HG02884 (cell line): ENCODE data around the gene ATE1.
"Not testable (repeated sequence)": the region's sequence is repeated elsewhere in the genome, so short reads cannot be mapped to it uniquely, and the experiment has no call there.

ENCODE experiments used
- ATAC-seq: cut with Tn5 transposase; IDR thresholded peaks from one replicate; pipeline ENCODE4 v1.9.1; 2021; ENCODE audit warnings: mild to moderate bottlenecking, moderate library complexity; ENCODE audit not compliant: unreplicated experiment

The ATE1 gene

DNA sequence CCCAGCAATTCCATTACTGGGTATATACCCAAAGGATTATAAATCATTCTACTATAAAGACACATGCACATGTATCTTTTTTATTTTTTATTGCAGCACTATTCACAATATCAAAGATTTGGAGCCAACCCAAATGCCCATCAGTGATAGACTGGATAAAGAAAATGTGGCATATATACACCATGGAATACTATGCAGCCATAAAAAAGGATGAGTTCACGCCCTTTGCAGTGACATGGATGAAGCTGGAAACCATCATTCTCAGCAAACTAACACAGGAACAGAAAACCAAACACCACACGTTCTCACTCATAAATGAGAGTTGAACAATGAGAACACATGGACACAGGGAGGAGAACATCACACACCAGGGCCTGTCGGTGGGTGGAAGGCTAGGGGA is 228.1 kb downstream of the ATE1 start:
- ATAC-seq, result not testable (repeated sequence)

- no peak for ATAC-seq
Measured at GRCh38 chr10:121698902-121699301, 228.9 kb downstream of the ATE1 start.

GRCh38 chr10:121698336-121698735 is 229.5 kb downstream of the ATE1 start:
- no peak for ATAC-seq

DNA sequence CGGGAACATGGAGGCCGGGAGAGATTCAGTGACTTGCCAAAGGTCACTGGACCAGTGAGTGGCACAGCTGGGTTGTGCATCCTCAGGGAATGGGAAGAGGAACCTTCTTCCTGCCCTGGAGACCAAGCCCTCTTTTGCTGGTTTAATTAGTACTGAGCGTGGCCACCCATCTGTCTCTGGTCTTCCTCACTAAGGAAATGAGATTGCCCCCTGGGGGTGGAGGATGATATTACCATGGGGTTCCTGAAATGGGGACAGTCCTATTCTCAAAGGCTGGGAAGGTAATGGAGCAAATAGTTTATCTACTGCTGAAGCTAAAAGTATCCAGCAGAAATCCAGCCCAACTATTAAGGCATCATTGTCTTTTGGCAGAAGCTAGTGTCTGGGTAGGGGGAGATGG is 231.0 kb downstream of the ATE1 start:
- no peak for ATAC-seq

GRCh38 chr10:121695731-121696464 is 231.9 kb downstream of the ATE1 start:
- ATAC-seq, result no peak

GRCh38 chr10:121694966-121695643 is 232.7 kb downstream of the ATE1 start:
- ATAC-seq, result no peak

GRCh38 chr10:121694327-121694965 is 233.4 kb downstream of the ATE1 start:
- no peak for ATAC-seq

GRCh38 chr10:121692626-121693025 is 235.2 kb downstream of the ATE1 start:
- ATAC-seq, result no peak

DNA sequence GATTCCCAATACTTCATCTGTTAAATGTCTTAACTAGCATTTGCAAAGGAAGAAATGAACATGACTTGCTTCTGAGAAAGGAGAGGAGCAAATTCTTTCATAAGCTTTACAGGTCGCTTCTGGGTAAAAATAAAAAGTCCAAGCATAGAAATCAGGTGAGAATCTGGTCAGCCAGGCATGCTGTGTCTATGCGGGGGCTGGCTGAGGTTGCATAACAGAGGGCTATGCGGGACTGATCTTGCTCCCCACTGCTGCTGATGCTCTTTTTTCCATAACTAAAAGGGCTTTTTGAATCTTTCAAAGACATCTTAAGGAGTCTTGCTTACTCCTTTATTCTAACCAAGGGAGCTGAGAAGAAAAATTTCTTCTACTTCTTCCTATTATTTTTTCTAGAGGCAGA is 236.9 kb downstream of the ATE1 start:
- ATAC-seq, result no peak
